HUES6 (cell line): ENCODE data around the gene SNCB.
"Not testable (repeated sequence)": the region's sequence is repeated elsewhere in the genome, so short reads cannot be mapped to it uniquely, and the experiment has no call there.

Experiments
- H3K27ac ChIP-seq: 2 replicates; pipeline ENCODE4 v1.7.0; 2013; ENCODE audit warnings: low read depth, mild to moderate bottlenecking, low read length, inconsistent platforms
- H3K27me3 ChIP-seq: 2 replicates; pipeline ENCODE4 v1.6.1; 2013; ENCODE audit warnings: low read length; ENCODE audit not compliant: control insufficient read depth, insufficient read depth
- H3K36me3 ChIP-seq: 2 replicates; pipeline ENCODE4 v1.6.1; 2013; ENCODE audit warnings: low read length; ENCODE audit not compliant: control insufficient read depth, insufficient read depth
- H3K4me1 ChIP-seq: 2 replicates; pipeline ENCODE4 v1.6.1; 2013; ENCODE audit warnings: low read length; ENCODE audit not compliant: control insufficient read depth, insufficient read depth
- H3K4me3 ChIP-seq: 2 replicates; pipeline ENCODE4 v1.5.1; 2013; ENCODE audit warnings: low read depth, low read length
- H3K9ac ChIP-seq: one replicate; pipeline ENCODE4 v1.6.1; 2013; ENCODE audit warnings: mild to moderate bottlenecking, low read length
- H3K9me3 ChIP-seq: 2 replicates; pipeline ENCODE4 v1.6.1; 2013; ENCODE audit warnings: low read depth, low read length; ENCODE audit not compliant: control insufficient read depth, insufficient read depth

SNCB gene

GRCh38 chr5:176608142-176608705 lies 22.1 kb downstream of the SNCB start:
- H3K9ac ChIP-seq = no peak overlapping the region
- peaks cover 21% of the 10 kb centered on the region for H3K4me1 ChIP-seq
- H3K4me3 ChIP-seq = no peak overlapping the region
- peaks cover 23% of the 10 kb centered on the region for H3K27me3 ChIP-seq
- no peak overlapping the region for H3K27ac ChIP-seq
- H3K9me3 ChIP-seq = no peaks in the 10 kb centered on the region
- H3K36me3 ChIP-seq = no peaks in the 10 kb centered on the region

DNA sequence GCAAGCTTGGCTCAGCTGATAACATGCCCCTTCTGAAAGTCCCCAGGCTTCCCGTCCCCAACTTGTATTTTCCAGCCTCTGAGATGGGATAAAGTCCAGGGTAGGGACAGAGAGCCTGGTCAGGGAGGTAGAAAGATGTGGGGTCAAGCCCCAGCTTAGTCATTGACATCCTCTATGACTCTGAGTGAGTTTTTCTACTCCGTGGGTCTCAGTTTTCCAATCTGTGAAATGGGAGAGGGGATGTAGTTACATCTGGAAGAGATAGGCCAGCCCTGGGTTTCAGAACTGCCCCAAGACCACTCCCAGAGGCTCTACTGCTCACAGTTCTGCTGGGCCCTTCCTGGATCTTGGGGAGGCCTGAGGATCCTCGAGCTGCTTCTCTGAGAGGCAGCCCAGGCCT lies 23.5 kb downstream of the SNCB start:
- H3K27ac ChIP-seq = no peak overlapping the region
- no peak overlapping the region for H3K9ac ChIP-seq
- no peaks in the 10 kb centered on the region for H3K36me3 ChIP-seq
- H3K4me1 ChIP-seq = peaks cover 20% of the 10 kb centered on the region
- H3K9me3 ChIP-seq = no peaks in the 10 kb centered on the region
- H3K27me3 ChIP-seq = peaks cover 20% of the 10 kb centered on the region
- no peak overlapping the region for H3K4me3 ChIP-seq

DNA sequence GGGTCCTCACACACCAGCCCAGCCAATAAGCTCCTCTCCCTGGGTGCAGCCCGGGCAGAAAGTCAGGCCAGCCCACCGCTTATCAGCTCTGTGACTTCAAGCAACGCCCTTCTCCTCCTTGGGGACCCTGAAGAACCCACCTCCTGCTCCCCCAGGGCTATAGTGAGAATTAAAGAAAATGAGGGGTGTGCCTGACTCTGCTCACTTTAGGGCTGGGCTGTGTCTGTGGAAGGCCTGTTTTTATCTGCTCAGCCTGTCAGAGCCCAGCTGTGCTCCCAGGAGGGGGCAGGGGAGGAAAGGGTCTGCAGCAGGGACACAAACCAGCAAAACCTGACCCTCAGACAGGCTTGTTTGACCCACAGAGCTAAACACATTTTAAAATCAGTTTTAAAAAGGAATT lies 24.3 kb downstream of the SNCB start:
- no peak overlapping the region for H3K27ac ChIP-seq
- peaks cover 20% of the 10 kb centered on the region for H3K4me1 ChIP-seq
- no peak overlapping the region for H3K9ac ChIP-seq
- no peaks in the 10 kb centered on the region for H3K36me3 ChIP-seq
- H3K4me3 ChIP-seq = no peak overlapping the region
- peaks cover 19% of the 10 kb centered on the region for H3K27me3 ChIP-seq
- H3K9me3 ChIP-seq = no peaks in the 10 kb centered on the region

DNA sequence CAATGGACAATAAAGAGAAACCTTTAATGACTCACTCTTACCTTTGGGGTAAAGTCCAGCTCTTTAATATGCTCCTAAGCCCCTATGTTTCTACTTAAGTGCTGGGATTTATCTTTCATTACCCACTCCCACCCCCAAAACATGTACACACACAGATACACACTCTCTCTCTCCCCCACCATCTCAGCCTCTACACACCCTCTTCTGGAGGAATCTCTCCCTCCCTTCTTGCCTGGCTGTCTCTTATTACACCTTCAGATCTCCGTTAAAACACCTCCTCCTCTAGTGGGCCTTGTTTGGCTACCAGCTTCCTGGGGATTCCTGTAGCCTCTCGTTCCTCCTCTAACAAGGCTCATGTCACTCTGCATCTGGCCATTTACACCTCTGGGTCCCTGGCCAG lies 27.2 kb downstream of the SNCB start:
- Histone ChIP-seq H3K27me3 (0 out of 2 replicates have a peak, but pooled peaks cover 1% of the 10 kb centered on the region), H3K36me3 (peaks cover 4% of the 10 kb centered on the region; the same call in 1 of the 2 replicates), H3K4me3 (no peak overlapping the region), H3K27ac (no peak overlapping the region), H3K9ac (no peak overlapping the region), H3K4me1 (peaks cover 16% of the 10 kb centered on the region), H3K9me3 (no peaks in the 10 kb centered on the region; the same call in 1 of the 2 replicates)

- Histone ChIP-seq H3K36me3 (peaks cover 4% of the 10 kb centered on the region; the same call in 1 of the 2 replicates), H3K27ac (no peak overlapping the region), H3K9me3 (no peaks in the 10 kb centered on the region; the same call in 1 of the 2 replicates), H3K9ac (no peak overlapping the region), H3K27me3 (peaks cover 4% of the 10 kb centered on the region; the same call in 1 of the 2 replicates), H3K4me3 (no peak overlapping the region), H3K4me1 (peaks cover 16% of the 10 kb centered on the region)
These were observed 28.3 kb downstream of the SNCB start for GRCh38 chr5:176601901-176602482.

DNA sequence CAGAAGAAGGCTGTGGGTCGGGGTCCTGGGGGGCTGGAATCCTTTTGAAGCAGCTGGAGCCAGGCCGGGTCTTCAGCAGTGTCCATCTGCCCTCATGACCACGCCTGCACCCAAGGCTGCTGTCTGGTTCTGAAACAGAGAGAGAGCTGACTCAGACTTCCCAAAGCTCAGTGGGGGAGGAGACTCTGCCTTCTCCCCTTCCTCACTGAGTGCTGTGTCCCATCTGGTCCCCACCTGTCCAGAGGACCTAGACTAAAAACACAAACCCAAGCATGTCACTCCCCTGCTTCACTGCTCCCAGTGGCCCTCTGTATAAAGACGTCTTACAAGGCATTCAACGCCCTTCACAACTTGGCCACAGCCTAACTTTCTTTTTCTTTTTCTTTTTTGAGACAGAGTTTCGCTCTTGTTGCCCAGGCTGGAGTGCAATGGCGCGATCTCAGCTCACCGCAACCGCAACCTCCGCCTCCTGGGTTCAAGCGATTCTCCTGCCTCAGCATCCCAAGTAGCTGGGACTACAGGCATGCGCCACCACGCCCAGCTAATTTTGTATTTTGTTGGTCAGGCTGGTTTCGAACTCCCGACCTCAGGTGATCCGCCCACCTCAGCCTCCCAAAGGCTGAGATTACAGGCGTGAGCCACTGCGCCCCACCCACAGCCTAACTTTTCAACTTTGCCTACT lies 30.4 kb downstream of the SNCB start:
- not testable (repeated sequence) for H3K9ac ChIP-seq, H3K9me3 ChIP-seq, H3K4me1 ChIP-seq, H3K36me3 ChIP-seq, H3K27ac ChIP-seq, H3K4me3 ChIP-seq
- H3K27me3 ChIP-seq = peaks cover 21% of the 10 kb centered on the region

- no peak overlapping the region for H3K27ac ChIP-seq
- H3K27me3 ChIP-seq = peaks cover 21% of the 10 kb centered on the region
- peak overlapping the region; percentile 46; the same call in 1 of the 2 replicates for H3K4me3 ChIP-seq
- peaks cover 4% of the 10 kb centered on the region; the same call in 1 of the 2 replicates for H3K36me3 ChIP-seq
- no peak overlapping the region for H3K9ac ChIP-seq
- no peaks in the 10 kb centered on the region for H3K4me1 ChIP-seq
- H3K9me3 ChIP-seq = peaks cover under 1% of the 10 kb centered on the region; the same call in 1 of the 2 replicates
These were observed 32.6 kb downstream of the SNCB start for GRCh38 chr5:176597417-176598389.

GRCh38 chr5:176596689-176597416 lies 33.5 kb downstream of the SNCB start:
- peak overlapping the region; percentile 46; the same call in 1 of the 2 replicates for H3K4me3 ChIP-seq
- H3K4me1 ChIP-seq = no peaks in the 10 kb centered on the region
- peaks cover 4% of the 10 kb centered on the region; the same call in 1 of the 2 replicates for H3K36me3 ChIP-seq
- no peak overlapping the region for H3K27ac ChIP-seq
- H3K9me3 ChIP-seq = peaks cover 9% of the 10 kb centered on the region; the same call in 1 of the 2 replicates
- H3K9ac ChIP-seq = no peak overlapping the region
- H3K27me3 ChIP-seq = peaks cover 21% of the 10 kb centered on the region

DNA sequence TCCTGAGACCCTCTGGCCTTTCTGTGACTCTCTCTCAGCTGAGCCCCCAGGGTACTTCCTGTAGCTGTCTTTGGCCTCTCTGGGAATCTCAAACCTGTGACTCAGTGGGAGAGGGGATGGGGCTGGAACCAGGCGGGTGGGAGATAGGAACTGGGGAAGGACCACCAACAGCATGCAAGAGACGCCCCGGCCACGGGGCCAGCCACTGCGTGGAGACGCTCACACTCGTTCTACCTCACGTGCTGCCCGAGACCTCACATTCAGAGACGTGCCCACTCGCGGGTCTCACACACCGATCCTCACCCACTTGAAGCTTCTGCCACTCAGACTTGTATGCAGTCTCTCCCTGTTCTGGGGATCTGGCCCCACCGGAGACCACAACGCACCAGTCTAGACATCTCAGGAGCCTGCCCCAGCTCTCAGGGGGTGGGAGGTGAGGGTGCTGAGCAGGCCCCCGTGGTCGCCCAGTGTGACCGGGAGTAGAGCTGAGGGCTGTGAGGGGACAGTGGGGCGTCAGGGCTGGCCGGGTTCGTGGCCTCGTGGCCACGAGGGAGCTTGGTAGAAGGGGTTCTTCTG lies 34.2 kb downstream of the SNCB start:
- Histone ChIP-seq H3K9ac (no peak overlapping the region), H3K27ac (no peak overlapping the region), H3K4me1 (no peaks in the 10 kb centered on the region), H3K9me3 (peaks cover 16% of the 10 kb centered on the region), H3K27me3 (peaks cover 21% of the 10 kb centered on the region), H3K36me3 (peaks cover 4% of the 10 kb centered on the region; the same call in 1 of the 2 replicates), H3K4me3 (no peak overlapping the region; the same call in 1 of the 2 replicates)
